NCI-H446 (cell line): ENCODE results near the gene CDH12.
"Not testable (repeated sequence)": the region's sequence is repeated elsewhere in the genome, so short reads cannot be mapped to it uniquely, and the experiment has no call there.

ENCODE experiments used
- DNase-seq, 2 experiments: peaks; one replicate each; lab custom pipeline; 2025; lab: John Stamatoyannopoulos, UW

Gene CDH12

DNA sequence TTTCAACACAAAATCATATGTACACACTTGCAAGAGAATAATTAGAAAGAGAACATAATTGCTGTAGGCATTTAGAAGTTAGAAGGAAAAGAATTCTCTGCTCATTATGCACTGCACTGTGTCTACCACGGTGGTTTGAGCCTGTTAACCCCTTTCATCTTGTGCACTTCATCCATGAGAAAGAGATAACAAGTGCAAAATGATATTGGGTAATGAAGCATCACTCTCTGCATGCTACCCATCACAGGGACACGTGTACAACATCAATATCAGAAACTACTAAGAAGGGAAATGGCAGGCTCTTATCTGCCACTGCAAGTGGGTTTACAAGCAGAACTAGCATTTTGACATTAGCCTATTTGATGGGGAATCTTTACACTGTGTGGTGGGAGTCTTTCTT, 202.6 kb downstream of the CDH12 start:
- no peak for DNase-seq

DNA sequence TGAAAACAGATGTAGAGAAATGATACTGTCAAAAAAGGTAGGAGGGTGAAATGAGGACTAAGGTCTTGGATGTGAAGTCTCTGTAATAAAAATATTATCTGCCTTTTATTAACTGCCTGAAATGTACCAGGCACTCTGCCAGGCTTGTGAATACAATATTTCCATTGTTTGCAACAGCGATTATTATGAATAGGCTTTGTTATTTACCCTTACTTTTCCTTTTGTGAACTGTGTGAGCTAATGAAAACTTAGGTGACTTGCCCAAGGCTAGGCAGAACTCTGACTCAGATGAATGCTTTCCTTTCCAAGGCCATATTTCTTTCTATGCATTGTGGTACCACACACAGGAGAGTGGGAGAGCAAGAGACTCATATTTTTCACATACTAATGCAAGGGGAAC, 204.1 kb downstream of the CDH12 start:
- DNase-seq = no peak

DNA sequence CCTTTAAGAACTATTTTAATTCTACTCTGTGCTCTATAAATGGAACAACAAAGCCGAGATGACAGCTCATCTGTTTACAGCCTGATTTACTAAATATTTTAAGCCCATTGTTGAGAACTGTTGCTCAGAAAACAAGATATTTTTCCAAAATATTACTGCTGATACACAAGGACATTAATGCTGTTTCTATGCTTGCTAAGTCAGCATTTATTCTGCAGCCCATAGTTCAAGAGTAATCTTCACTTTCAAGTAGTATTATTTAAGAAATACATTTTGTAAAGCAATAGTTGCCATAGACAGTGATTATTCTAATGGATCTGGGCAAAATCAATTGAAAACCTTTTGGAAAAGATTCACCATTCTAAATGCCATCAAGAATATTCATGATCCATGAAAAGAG, 208.3 kb downstream of the CDH12 start:
- DNase-seq = no peak

DNA sequence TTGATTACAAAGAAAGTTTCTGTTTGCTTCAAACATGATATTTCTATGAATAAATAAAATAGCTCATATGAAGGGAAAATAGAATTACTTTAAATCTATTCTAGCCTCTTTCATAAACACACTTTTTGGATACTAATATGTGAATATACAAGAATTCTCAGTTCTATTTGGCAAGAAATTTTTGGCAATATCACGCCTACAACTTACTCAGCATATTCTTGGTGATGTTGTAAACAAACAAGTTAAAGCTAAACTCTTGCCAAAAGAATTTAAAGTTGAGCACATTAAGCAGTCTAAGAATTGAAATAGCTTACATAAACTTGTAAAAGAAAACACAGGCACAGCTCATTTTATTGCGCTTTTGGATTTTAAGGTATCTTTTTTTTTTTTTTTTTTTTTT, 209.8 kb downstream of the CDH12 start:
- no peak for DNase-seq

DNA sequence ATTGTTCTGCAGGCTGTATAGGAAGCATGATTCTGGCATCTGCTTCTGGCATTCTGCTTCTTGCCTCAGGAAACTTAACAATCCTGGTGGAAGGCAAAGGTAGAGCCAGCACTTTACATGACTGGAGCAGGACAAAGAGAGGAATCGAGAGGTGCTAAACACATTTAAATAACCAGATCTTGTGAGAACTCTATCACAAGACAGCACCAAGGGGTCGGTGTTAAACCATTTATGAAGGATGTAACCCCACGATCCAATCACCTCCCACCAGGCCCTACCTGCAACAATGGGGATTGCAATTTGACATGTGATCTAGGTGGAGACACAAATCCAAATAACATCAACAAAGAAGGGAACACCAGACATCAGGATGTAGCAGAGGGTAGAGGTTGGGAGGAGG, 221.5 kb downstream of the CDH12 start:
- DNase-seq = no peak

DNA sequence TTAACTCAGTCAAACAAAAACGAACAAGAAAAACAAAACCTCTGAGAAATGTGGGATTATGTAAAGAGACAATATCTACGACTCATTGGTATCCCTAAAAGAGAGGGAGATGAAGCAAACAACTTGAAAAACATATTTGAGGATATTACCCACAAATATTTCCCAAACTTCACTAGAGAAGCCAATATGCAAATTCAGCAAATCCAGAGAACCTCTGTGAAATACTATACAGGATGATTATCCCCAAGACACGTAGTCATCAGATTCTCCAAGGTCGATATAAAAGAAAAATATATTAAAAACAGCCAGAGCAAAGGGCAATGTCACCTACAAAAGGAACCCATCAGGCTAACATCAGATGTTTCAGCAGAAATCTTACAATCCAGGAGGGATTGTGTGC, 226.1 kb downstream of the CDH12 start:
- DNase-seq = no peak

- no peak for DNase-seq
Measured at GRCh38 chr5:22625451-22625850, 227.7 kb downstream of the CDH12 start.

GRCh38 chr5:22621084-22621483, 232.1 kb downstream of the CDH12 start:
- DNase-seq = no peak

- DNase-seq = no peak
Measured at GRCh38 chr5:22615964-22616363, 237.2 kb downstream of the CDH12 start.

- no peak for DNase-seq
Measured at GRCh38 chr5:22614486-22615094, 238.6 kb downstream of the CDH12 start.

DNA sequence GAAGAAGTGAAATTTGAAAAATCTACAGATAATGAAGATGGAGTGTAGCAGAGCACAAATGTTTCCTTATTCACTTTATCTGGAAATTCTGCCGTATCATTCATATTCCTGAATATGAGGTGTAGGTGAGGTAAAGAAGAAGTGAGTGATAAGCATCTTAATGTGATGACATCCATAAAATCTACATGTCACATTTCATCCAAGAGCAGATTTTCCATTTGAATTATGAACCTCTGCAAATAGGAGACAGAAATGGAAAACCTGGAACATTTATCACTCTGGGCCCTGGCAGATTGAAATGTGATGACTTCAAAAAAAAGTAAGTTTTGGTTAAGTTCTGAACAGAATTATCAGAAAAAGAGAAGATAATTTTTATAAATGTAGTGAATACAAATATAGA, 240.2 kb downstream of the CDH12 start:
- DNase-seq = no peak

- DNase-seq = no peak
Measured at GRCh38 chr5:22611327-22611726, 241.8 kb downstream of the CDH12 start.

- not testable (repeated sequence) for DNase-seq
Measured at GRCh38 chr5:22607498-22607897, 245.6 kb downstream of the CDH12 start.

GRCh38 chr5:22605473-22605872, 247.7 kb downstream of the CDH12 start:
- DNase-seq = no peak

DNA sequence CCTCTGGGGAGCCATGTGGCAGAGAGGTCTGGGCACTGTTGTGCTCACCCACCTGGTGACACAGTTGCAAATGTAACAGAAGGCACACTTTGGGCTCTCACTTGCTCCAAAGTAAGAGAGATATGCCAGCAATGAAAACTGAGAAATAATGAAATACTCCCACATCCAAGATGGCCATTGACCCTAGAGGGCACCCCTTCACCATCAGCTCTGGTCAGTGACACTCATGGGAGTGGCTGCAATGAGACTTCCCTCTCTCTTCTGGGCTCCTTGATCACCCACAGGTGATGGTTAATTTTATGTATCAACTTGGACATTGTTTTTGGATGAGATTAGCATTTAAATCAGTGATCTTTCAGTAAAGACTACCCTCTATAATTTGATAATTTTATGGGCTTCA, 248.4 kb downstream of the CDH12 start:
- no peak for DNase-seq

GRCh38 chr5:22598796-22599195, 254.3 kb downstream of the CDH12 start:
- no peak for DNase-seq

DNA sequence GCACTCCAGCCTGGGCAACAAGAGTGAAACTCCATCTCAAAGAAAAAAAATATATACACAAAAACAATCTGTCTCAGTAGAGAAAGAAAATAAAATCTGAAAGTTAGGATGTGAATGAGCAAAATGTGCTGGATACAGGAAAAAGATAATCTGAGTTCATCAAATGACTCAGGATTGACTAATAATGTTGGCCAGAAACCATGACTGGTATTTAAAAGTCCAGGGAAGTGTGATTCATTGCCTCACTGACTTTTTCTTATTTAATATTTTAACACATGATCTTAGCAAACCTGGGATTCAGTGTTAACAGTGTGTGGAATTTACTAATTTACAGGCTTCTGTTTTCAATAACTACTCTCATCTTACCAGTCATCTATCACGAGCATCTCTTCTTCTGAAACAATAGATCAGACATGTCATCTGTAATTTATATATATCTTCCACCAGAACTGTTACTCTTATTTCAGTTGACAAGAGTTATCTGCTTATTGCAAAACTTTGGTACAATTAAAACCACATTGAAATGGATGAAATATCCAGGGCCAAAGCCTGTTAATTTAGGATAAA, 256.7 kb downstream of the CDH12 start:
- no peak for DNase-seq

DNA sequence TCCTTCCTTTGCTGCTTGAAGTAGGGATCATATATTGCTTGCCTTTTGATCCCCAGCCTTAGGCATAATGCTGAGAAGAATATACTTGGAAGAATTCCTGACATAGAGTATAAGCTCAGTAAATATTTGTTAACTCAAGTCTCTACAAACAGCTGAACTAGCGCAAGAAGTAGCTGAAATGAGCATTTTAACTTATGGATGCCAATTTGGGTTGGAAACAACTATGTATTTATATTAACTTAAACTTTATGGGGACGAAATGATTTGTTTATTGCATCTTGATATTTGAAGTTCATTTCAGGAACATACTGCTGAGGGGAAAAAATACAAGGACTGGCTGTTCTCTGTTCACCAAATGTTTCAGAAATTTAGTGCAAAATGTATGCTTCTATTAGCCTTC, 258.7 kb downstream of the CDH12 start:
- DNase-seq = no peak

GRCh38 chr5:22593592-22593991, 259.6 kb downstream of the CDH12 start:
- DNase-seq = no peak

DNA sequence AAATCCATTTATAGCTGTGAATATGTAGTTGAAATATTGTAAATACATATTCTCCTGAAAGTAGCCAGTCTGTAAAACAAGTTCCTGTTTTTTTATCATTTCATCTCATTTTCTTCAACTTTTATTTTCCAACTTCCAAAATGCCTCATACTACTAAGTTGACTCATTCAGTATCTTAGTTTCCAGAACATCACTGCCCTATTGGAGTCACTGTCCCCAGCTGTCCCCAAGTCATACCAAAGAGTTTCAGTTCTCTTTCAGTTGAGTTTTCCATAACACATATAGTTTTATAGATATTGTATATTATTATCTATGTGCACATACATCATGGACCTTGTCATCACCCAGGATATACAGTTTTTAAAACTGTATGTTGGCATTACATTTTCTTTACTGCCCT, 261.7 kb downstream of the CDH12 start:
- no peak for DNase-seq

DNA sequence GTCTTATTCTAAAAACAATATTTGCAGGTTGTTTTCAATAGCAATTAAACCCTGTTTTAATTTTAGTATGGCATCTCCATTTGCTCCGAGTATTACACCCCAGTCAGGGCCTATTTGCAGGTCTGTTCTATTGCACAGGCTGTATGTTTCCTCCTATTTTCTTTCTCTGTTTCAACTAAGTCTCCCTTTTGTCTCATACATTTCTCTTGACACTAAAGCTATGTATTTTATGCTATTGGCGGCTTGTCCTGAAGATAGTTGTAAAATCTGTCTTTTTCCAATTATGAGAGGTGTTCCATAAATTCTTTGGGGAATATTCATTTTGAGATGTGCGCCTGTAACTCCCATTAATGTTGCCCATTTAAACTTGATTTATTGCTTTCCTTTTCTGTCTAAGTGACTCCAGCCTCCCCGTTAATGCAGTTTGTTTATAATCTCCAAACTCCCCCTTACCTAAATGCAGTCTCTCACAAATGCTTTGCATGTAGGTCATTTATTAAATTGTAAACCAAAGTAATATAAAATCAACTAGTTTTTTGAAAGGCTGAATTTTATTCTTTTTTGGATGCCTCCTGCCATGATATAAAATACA, 262.4 kb downstream of the CDH12 start:
- DNase-seq = no peak

GRCh38 chr5:22577711-22578110, 275.4 kb downstream of the CDH12 start:
- no peak for DNase-seq

- no peak for DNase-seq
Measured at GRCh38 chr5:22577006-22577405, 276.1 kb downstream of the CDH12 start.

DNA sequence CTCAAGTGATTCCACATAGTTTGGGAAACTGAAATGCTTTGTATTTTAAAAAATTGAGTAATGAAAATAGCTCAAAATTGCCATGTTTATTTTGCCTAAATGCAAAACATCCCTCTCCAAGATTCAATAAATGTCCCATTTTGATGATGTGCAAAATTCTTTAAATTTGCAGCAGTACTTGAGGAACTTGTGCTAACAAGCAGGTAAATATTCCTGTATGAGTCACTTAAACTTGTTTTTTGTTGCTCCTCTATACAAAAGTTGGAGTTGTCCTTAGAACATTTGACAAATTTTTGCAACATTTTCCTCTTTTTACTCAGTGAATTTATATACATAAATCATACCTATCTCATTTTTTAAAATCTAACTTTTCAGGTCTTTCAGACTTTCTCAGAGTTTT, 280.2 kb downstream of the CDH12 start:
- no peak for DNase-seq
